Effector memory CD4-positive, alpha-beta T cell (primary cell): Measurements from ENCODE around the gene SMARCA4.
A peak's percentile ranks its signal among the peaks of the same experiment; 100 is the strongest.

Experiments used
- DNase-seq, 3 donors: peaks; one replicate each; pipeline ENCODE4 v3.0.0-alpha.2; 2020
- H3K27ac ChIP-seq: 2 replicates; pipeline ENCODE4 v1.7.0; 2013; ENCODE audit warnings: mild to moderate bottlenecking, low read length, moderate library complexity; ENCODE audit not compliant: insufficient read depth, poor library complexity, severe bottlenecking
- H3K27me3 ChIP-seq: replicated peaks from 2 replicates; pipeline ENCODE4 v1.7.0; 2013; ENCODE audit warnings: mild to moderate bottlenecking, low read length; ENCODE audit not compliant: insufficient read depth, control insufficient read depth, poor library complexity, severe bottlenecking
- H3K36me3 ChIP-seq: 2 replicates; pipeline ENCODE4 v1.7.0; 2013; ENCODE audit warnings: mild to moderate bottlenecking, low read length, moderate library complexity; ENCODE audit not compliant: control insufficient read depth, insufficient read depth
- H3K4me1 ChIP-seq: 2 replicates; pipeline ENCODE4 v1.7.0; 2013; ENCODE audit warnings: low read length, mild to moderate bottlenecking; ENCODE audit not compliant: control insufficient read depth, insufficient read depth, poor library complexity, severe bottlenecking
- H3K4me3 ChIP-seq: 2 replicates; pipeline ENCODE4 v1.7.0; 2013; ENCODE audit warnings: low read length, low read depth, mild to moderate bottlenecking; ENCODE audit not compliant: insufficient read depth, poor library complexity, severe bottlenecking
- H3K9me3 ChIP-seq: 2 replicates; pipeline ENCODE4 v1.7.0; 2013; ENCODE audit warnings: mild to moderate bottlenecking, low read length, moderate library complexity; ENCODE audit not compliant: control insufficient read depth

Gene SMARCA4

GRCh38 chr19:10961073-10961860 is 437 bp downstream of the SMARCA4 start:
- H3K36me3 ChIP-seq = no peaks in the 10 kb centered on the region
- H3K4me1 ChIP-seq = peaks cover 15% of the 10 kb centered on the region
- peak overlapping the region; percentile 63 for H3K4me3 ChIP-seq
- H3K27me3 ChIP-seq = no peaks in the 10 kb centered on the region
- H3K27ac ChIP-seq = peak overlapping the region; percentile 71
- no peaks in the 10 kb centered on the region for H3K9me3 ChIP-seq
- no peak for DNase-seq

GRCh38 chr19:10962863-10963262 is 2.0 kb downstream of the SMARCA4 start:
- no peak for DNase-seq
- Histone ChIP-seq H3K4me1 (peaks cover 15% of the 10 kb centered on the region), H3K4me3 (no peak overlapping the region), H3K27me3 (no peaks in the 10 kb centered on the region), H3K36me3 (no peaks in the 10 kb centered on the region), H3K27ac (no peak overlapping the region), H3K9me3 (no peaks in the 10 kb centered on the region)

GRCh38 chr19:10963865-10964264 is 3.0 kb downstream of the SMARCA4 start:
- no peak overlapping the region for H3K4me3 ChIP-seq
- H3K36me3 ChIP-seq = no peaks in the 10 kb centered on the region
- H3K4me1 ChIP-seq = peaks cover 15% of the 10 kb centered on the region
- no peaks in the 10 kb centered on the region for H3K27me3 ChIP-seq
- no peaks in the 10 kb centered on the region for H3K9me3 ChIP-seq
- H3K27ac ChIP-seq = peak overlapping the region; percentile 40
- no peak for DNase-seq

- no peak overlapping the region for H3K27ac ChIP-seq
- no peaks in the 10 kb centered on the region for H3K9me3 ChIP-seq
- no peaks in the 10 kb centered on the region for H3K36me3 ChIP-seq
- peaks cover 15% of the 10 kb centered on the region for H3K4me1 ChIP-seq
- no peak for DNase-seq
- no peaks in the 10 kb centered on the region for H3K27me3 ChIP-seq
- H3K4me3 ChIP-seq = no peak overlapping the region
These were observed 4.1 kb downstream of the SMARCA4 start for GRCh38 chr19:10964903-10965302.

- Histone ChIP-seq H3K27me3 (no peaks in the 10 kb centered on the region), H3K9me3 (no peaks in the 10 kb centered on the region), H3K4me3 (no peak overlapping the region), H3K36me3 (no peaks in the 10 kb centered on the region), H3K27ac (no peak overlapping the region), H3K4me1 (peaks cover 11% of the 10 kb centered on the region)
- no peak for DNase-seq
These were observed 4.6 kb downstream of the SMARCA4 start for GRCh38 chr19:10965398-10965797.

GRCh38 chr19:10966809-10967208 is 6.0 kb downstream of the SMARCA4 start:
- Histone ChIP-seq H3K36me3 (no peaks in the 10 kb centered on the region), H3K4me3 (no peak overlapping the region), H3K27ac (no peak overlapping the region), H3K9me3 (no peaks in the 10 kb centered on the region), H3K4me1 (peaks cover 10% of the 10 kb centered on the region), H3K27me3 (no peaks in the 10 kb centered on the region)
- no peak for DNase-seq

- Histone ChIP-seq H3K4me3 (no peak overlapping the region), H3K27me3 (no peaks in the 10 kb centered on the region), H3K4me1 (no peaks in the 10 kb centered on the region), H3K27ac (no peak overlapping the region), H3K9me3 (no peaks in the 10 kb centered on the region), H3K36me3 (no peaks in the 10 kb centered on the region)
- no peak for DNase-seq
These were observed 7.8 kb downstream of the SMARCA4 start for GRCh38 chr19:10968527-10969135.

- DNase-seq = no peak
- Histone ChIP-seq H3K36me3 (no peaks in the 10 kb centered on the region), H3K4me3 (no peak overlapping the region), H3K27ac (no peak overlapping the region), H3K27me3 (no peaks in the 10 kb centered on the region), H3K4me1 (peaks cover 4% of the 10 kb centered on the region), H3K9me3 (no peaks in the 10 kb centered on the region)
These were observed 10.4 kb downstream of the SMARCA4 start for GRCh38 chr19:10971107-10971726.

- Histone ChIP-seq H3K27ac (no peak overlapping the region), H3K9me3 (no peaks in the 10 kb centered on the region), H3K4me3 (no peak overlapping the region), H3K36me3 (no peaks in the 10 kb centered on the region), H3K27me3 (no peaks in the 10 kb centered on the region), H3K4me1 (peaks cover 4% of the 10 kb centered on the region)
- DNase-seq = no peak
These were observed 14.7 kb downstream of the SMARCA4 start for GRCh38 chr19:10975374-10976130.
